ENCODE measurements around the gene LRRC7. TPM values are rescaled to one million over a fixed set of nuclear protein-coding genes. Genes with fewer than 3 reads are reported as not detected.

The LRRC7 gene
- total and polyA plus RNA-seq, 2 donors from 2014 or later, result 0.19 to 0.37 TPM

DNA sequence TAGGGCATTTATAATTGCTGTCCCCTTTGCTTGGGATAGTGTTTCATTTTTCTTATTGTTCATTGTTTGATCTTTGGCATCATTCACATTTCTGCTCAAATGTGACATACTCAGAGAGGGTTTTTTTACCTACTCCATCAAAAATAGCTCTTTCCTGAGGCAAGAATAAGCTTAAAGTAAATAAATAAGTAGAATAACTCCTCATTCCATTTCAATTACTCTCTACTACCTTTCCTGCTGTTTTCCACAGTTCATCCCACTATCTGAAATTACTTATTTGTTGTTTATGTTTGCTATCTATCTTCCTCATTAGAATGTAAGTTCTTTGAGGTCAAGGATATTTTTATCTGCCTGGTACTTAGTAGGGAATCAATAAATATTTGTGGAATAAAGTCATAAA is 517.8 kb downstream of the LRRC7 start:
- no peaks in the 10 kb centered on the region for H3K4me1 ChIP-seq (ENCODE audit: control insufficient read depth in 2 of 3, insufficient read depth in 2 of 3, low read depth in 1 of 3, low read length in 3 of 3)
- H3K36me3 ChIP-seq (ENCODE audit: control insufficient read depth in 2 of 3, insufficient read depth in 3 of 3, low read length in 3 of 3), result no peaks in the 10 kb centered on the region
- TF ChIP-seq, protein P1, sequence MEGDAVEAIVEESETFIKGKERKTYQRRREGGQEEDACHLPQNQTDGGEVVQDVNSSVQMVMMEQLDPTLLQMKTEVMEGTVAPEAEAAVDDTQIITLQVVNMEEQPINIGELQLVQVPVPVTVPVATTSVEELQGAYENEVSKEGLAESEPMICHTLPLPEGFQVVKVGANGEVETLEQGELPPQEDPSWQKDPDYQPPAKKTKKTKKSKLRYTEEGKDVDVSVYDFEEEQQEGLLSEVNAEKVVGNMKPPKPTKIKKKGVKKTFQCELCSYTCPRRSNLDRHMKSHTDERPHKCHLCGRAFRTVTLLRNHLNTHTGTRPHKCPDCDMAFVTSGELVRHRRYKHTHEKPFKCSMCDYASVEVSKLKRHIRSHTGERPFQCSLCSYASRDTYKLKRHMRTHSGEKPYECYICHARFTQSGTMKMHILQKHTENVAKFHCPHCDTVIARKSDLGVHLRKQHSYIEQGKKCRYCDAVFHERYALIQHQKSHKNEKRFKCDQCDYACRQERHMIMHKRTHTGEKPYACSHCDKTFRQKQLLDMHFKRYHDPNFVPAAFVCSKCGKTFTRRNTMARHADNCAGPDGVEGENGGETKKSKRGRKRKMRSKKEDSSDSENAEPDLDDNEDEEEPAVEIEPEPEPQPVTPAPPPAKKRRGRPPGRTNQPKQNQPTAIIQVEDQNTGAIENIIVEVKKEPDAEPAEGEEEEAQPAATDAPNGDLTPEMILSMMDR (IDR thresholded peaks at IDR 0.05; ENCODE audit: borderline replicate concordance, extremely low read depth, insufficient read depth), result no peak
- H3K4me3 ChIP-seq (ENCODE audit: low read length in 3 of 3), result no peak overlapping the region
- DNase-seq (no peak), FAIRE-seq (peak; percentile 23)
- no peak overlapping the region for H3K27ac ChIP-seq (ENCODE audit: low read depth in 2 of 2, low read length in 2 of 2)
- H3K9ac ChIP-seq (ENCODE audit: low read length in 3 of 3), result no peak overlapping the region
- no peaks in the 10 kb centered on the region for H3K27me3 ChIP-seq (ENCODE audit: control insufficient read depth, insufficient read depth, low read length)
- no peaks in the 10 kb centered on the region for H3K9me3 ChIP-seq (ENCODE audit: control insufficient read depth in 2 of 3, insufficient read depth in 1 of 3, low read length in 3 of 3)
- intact Hi-C loops (cut with DNase I), result no loop called here

GRCh38 chr1:70086897-70087296 is 519.2 kb downstream of the LRRC7 start:
- H3K27ac ChIP-seq (ENCODE audit: low read depth in 2 of 2, low read length in 2 of 2), result no peak overlapping the region
- no peaks in the 10 kb centered on the region for H3K9me3 ChIP-seq (ENCODE audit: control insufficient read depth in 2 of 3, insufficient read depth in 1 of 3, low read length in 3 of 3)
- no peaks in the 10 kb centered on the region for H3K4me1 ChIP-seq (ENCODE audit: control insufficient read depth in 2 of 3, insufficient read depth in 2 of 3, low read depth in 1 of 3, low read length in 3 of 3)
- no peaks in the 10 kb centered on the region for H3K36me3 ChIP-seq (ENCODE audit: control insufficient read depth in 2 of 3, insufficient read depth in 3 of 3, low read length in 3 of 3)
- intact Hi-C loops (cut with DNase I), result no loop called here
- no peak overlapping the region for H3K9ac ChIP-seq (ENCODE audit: low read length in 3 of 3)
- H3K27me3 ChIP-seq (ENCODE audit: control insufficient read depth, insufficient read depth, low read length), result no peaks in the 10 kb centered on the region
- TF ChIP-seq, protein P1 (IDR thresholded peaks at IDR 0.05; ENCODE audit: borderline replicate concordance, extremely low read depth, insufficient read depth), result no peak
- H3K4me3 ChIP-seq (ENCODE audit: low read length in 3 of 3), result no peak overlapping the region
- DNase-seq (no peak), FAIRE-seq (no peak)

DNA sequence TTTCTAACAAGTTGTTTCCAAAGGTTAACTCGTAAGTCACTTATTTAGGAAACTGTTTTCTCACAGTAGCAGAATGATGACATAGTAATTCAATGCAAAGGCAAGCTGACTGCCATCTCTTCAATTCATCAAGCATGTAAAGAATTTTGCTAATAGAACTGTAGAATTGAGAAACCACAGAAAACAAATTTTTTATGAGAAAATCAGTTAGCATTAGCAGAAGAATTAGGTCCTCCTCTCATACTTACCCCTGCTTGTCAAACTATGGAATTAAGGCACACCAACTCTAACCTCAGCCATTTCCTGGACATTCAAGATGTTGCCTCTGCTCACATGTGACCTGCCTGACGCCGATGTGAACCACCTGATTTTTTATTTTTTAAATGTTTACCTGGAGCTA is 522.4 kb downstream of the LRRC7 start:
- DNase-seq, result no peak
- Histone ChIP-seq H3K9me3 (ENCODE audit: control insufficient read depth in 2 of 3, insufficient read depth in 1 of 3, low read length in 3 of 3) (no peaks in the 10 kb centered on the region), H3K9ac (ENCODE audit: low read length in 3 of 3) (no peak overlapping the region), H3K36me3 (ENCODE audit: control insufficient read depth in 2 of 3, insufficient read depth in 3 of 3, low read length in 3 of 3) (no peaks in the 10 kb centered on the region), H3K4me3 (ENCODE audit: low read length in 3 of 3) (no peak overlapping the region), H3K27me3 (ENCODE audit: control insufficient read depth, insufficient read depth, low read length) (no peaks in the 10 kb centered on the region), H3K4me1 (ENCODE audit: control insufficient read depth in 2 of 3, insufficient read depth in 2 of 3, low read depth in 1 of 3, low read length in 3 of 3) (no peaks in the 10 kb centered on the region), H3K27ac (ENCODE audit: low read depth in 2 of 2, low read length in 2 of 2) (no peak overlapping the region)
- intact Hi-C loops (cut with DNase I), result no loop called here
- TF ChIP-seq, protein P1 (IDR thresholded peaks at IDR 0.05; ENCODE audit: borderline replicate concordance, extremely low read depth, insufficient read depth), result no peak
- FAIRE-seq, result no peak

- TF ChIP-seq, protein P1 (IDR thresholded peaks at IDR 0.05; ENCODE audit: borderline replicate concordance, extremely low read depth, insufficient read depth), result no peak
- DNase-seq, result no peak
- no peak for FAIRE-seq
- no peaks in the 10 kb centered on the region for H3K4me1 ChIP-seq (ENCODE audit: control insufficient read depth in 2 of 3, insufficient read depth in 2 of 3, low read depth in 1 of 3, low read length in 3 of 3)
- H3K27ac ChIP-seq (ENCODE audit: low read depth in 2 of 2, low read length in 2 of 2), result no peak overlapping the region
- intact Hi-C loops (cut with DNase I), result no loop called here
- no peaks in the 10 kb centered on the region for H3K27me3 ChIP-seq (ENCODE audit: control insufficient read depth, insufficient read depth, low read length)
- no peaks in the 10 kb centered on the region for H3K9me3 ChIP-seq (ENCODE audit: control insufficient read depth in 2 of 3, insufficient read depth in 1 of 3, low read length in 3 of 3)
- H3K36me3 ChIP-seq (ENCODE audit: control insufficient read depth in 2 of 3, insufficient read depth in 3 of 3, low read length in 3 of 3), result no peaks in the 10 kb centered on the region
- no peak overlapping the region for H3K9ac ChIP-seq (ENCODE audit: low read length in 3 of 3)
- no peak overlapping the region for H3K4me3 ChIP-seq (ENCODE audit: low read length in 3 of 3)
Observed at GRCh38 chr1:70090875-70091274, 523.2 kb downstream of the LRRC7 start.
